ENCODE results near the gene SELENOI. TPM values are rescaled to one million over a fixed set of nuclear protein-coding genes. Genes with fewer than 3 reads are reported as not detected.

SELENOI gene
- total RNA-seq, 1 experiment from 2014 or later: 63.3 TPM

DNA sequence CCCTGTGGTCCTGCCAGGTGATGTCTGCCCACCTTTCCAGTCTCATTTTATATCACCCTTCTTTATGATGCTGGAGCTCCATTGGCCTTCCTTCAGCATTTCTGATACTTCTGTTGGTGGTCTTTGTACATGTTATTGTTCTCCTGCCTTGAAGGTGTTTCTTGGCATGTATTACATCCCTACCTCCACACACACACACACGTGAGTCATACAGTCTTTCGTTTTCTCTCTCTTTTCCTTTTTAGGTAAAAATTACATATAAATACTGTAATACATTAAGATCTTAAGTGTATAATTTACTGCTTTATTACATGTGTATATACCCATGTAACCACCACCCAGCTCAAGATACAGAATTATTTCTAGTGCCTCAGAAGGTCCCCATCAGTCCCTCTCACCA is 10.8 kb downstream of the SELENOI start:
- Histone ChIP-seq H2AFZ (ENCODE audit: low read depth, low read length, poor library complexity, severe bottlenecking) (no peak overlapping the region), H3K9me2 (ENCODE audit: insufficient read depth) (no peaks in the 10 kb centered on the region), H3K4me1 (ENCODE audit: control insufficient read depth in 1 of 2, insufficient read depth in 2 of 2, low read length in 2 of 2) (peaks cover 31 to 63% of the 10 kb centered on the region in 2 experiments), H3K4me3 (replicated peaks in 1 of 2; ENCODE audit: low read depth in 1 of 2, low read length in 2 of 2) (no peak overlapping the region), H3K4me2 (ENCODE audit: low read length) (peak overlapping the region; percentile 71), H3K79me2 (ENCODE audit: insufficient read depth, low read length) (peaks cover 100% of the 10 kb centered on the region), H3K36me3 (ENCODE audit: control insufficient read depth in 1 of 2, insufficient read depth in 2 of 2, low read length in 2 of 2) (no peaks in the 10 kb centered on the region), H3K27me3 (ENCODE audit: insufficient read depth, low read length) (no peaks in the 10 kb centered on the region), H3K27ac (ENCODE audit: low read depth, low read length) (no peak overlapping the region), H3K9me3 (ENCODE audit: control insufficient read depth in 1 of 2, insufficient read depth in 1 of 2, low read depth in 1 of 2, low read length in 2 of 2) (no peaks in the 10 kb centered on the region), H3K9ac (ENCODE audit: low read length) (no peak overlapping the region), H4K20me1 (ENCODE audit: insufficient read depth) (peaks cover 8% of the 10 kb centered on the region; the same call in 1 of the 2 replicates)
- ChIA-PET POLR2A (interaction anchor here (4.1 kb wide), 1 partner anchor 11 kb away, joined by 30 read pairs; the partner anchor contains the start of genes ADGRF3 and SELENOI), RAD21 (ENCODE audit: low non-redundant PET in 1 of 2, low total read pairs in 2 of 2, uncharacterized antibody in 2 of 2, unreplicated experiment in 2 of 2) (no interaction called here), CTCF (no interaction called here)
- DNase-seq (ENCODE audit: low read depth, low spot score): no peak
- intact Hi-C loops (cut with micrococcal nuclease): no loop called here
- no TSS peak for BruUV-seq (replicated peaks)
- TF ChIP-seq ZFX (IDR thresholded peaks at IDR 0.05) (no peak), FOSL1 (IDR thresholded peaks at IDR 0.05; ENCODE audit: low read depth) (no peak), EGR1 (IDR thresholded peaks at IDR 0.05; ENCODE audit: low read depth) (no peak), POLR2A (IDR thresholded peaks at IDR 0.05; ENCODE audit: borderline replicate concordance, extremely low read depth, insufficient read depth, insufficient read length) (no peak), EZH2phosphoT487 (IDR thresholded peaks at IDR 0.05; ENCODE audit: borderline replicate concordance) (no peak), TCF7L2 (IDR thresholded peaks at IDR 0.05; ENCODE audit: borderline replicate concordance, extremely low read depth, insufficient read depth, insufficient read length) (no peak), RAD21 (IDR thresholded peaks at IDR 0.05; ENCODE audit: low read depth) (no peak), ELF1 (IDR thresholded peaks at IDR 0.05; ENCODE audit: borderline replicate concordance, low read depth) (no peak), CBX3 (IDR thresholded peaks at IDR 0.05; ENCODE audit: low read depth) (no peak), ZNF274 (IDR thresholded peaks at IDR 0.05; ENCODE audit: low read depth, low read length) (no peak)
- TF ChIP-seq, protein P1, sequence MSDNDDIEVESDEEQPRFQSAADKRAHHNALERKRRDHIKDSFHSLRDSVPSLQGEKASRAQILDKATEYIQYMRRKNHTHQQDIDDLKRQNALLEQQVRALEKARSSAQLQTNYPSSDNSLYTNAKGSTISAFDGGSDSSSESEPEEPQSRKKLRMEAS (IDR thresholded peaks at IDR 0.05): no peak
- TF ChIP-seq, protein P2, sequence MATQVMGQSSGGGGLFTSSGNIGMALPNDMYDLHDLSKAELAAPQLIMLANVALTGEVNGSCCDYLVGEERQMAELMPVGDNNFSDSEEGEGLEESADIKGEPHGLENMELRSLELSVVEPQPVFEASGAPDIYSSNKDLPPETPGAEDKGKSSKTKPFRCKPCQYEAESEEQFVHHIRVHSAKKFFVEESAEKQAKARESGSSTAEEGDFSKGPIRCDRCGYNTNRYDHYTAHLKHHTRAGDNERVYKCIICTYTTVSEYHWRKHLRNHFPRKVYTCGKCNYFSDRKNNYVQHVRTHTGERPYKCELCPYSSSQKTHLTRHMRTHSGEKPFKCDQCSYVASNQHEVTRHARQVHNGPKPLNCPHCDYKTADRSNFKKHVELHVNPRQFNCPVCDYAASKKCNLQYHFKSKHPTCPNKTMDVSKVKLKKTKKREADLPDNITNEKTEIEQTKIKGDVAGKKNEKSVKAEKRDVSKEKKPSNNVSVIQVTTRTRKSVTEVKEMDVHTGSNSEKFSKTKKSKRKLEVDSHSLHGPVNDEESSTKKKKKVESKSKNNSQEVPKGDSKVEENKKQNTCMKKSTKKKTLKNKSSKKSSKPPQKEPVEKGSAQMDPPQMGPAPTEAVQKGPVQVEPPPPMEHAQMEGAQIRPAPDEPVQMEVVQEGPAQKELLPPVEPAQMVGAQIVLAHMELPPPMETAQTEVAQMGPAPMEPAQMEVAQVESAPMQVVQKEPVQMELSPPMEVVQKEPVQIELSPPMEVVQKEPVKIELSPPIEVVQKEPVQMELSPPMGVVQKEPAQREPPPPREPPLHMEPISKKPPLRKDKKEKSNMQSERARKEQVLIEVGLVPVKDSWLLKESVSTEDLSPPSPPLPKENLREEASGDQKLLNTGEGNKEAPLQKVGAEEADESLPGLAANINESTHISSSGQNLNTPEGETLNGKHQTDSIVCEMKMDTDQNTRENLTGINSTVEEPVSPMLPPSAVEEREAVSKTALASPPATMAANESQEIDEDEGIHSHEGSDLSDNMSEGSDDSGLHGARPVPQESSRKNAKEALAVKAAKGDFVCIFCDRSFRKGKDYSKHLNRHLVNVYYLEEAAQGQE (IDR thresholded peaks at IDR 0.05; ENCODE audit: low read depth): no peak
- TF ChIP-seq, protein P3, sequence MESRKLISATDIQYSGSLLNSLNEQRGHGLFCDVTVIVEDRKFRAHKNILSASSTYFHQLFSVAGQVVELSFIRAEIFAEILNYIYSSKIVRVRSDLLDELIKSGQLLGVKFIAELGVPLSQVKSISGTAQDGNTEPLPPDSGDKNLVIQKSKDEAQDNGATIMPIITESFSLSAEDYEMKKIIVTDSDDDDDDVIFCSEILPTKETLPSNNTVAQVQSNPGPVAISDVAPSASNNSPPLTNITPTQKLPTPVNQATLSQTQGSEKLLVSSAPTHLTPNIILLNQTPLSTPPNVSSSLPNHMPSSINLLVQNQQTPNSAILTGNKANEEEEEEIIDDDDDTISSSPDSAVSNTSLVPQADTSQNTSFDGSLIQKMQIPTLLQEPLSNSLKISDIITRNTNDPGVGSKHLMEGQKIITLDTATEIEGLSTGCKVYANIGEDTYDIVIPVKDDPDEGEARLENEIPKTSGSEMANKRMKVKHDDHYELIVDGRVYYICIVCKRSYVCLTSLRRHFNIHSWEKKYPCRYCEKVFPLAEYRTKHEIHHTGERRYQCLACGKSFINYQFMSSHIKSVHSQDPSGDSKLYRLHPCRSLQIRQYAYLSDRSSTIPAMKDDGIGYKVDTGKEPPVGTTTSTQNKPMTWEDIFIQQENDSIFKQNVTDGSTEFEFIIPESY (IDR thresholded peaks at IDR 0.05; ENCODE audit: extremely low read depth, insufficient replicate concordance, low read length): no peak
- TF ChIP-seq, protein P4, sequence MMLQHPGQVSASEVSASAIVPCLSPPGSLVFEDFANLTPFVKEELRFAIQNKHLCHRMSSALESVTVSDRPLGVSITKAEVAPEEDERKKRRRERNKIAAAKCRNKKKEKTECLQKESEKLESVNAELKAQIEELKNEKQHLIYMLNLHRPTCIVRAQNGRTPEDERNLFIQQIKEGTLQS (IDR thresholded peaks at IDR 0.05): no peak
- ATAC-seq: no peak

Measured in HCT116 (cell line).